Measurements from ENCODE around the gene DLG2. TPM values are rescaled to one million over a fixed set of nuclear protein-coding genes. Genes with fewer than 3 reads are reported as not detected.

DLG2 gene
- total and polyA plus RNA-seq, 2 of the 4 experiments (the other 2 are of a cell fraction), result 0.31 to 0.36 TPM

- TF ChIP-seq RAD21 (IDR thresholded peaks at IDR 0.05; ENCODE audit: low read length), result no peak
- TF ChIP-seq RFX5 (IDR thresholded peaks at IDR 0.05; ENCODE audit: low read depth, low read length), result no peak
- no peak for TF ChIP-seq MXI1 (IDR thresholded peaks at IDR 0.05; ENCODE audit: borderline replicate concordance, low read depth, low read length)
- no peak for TF ChIP-seq CEBPB (IDR thresholded peaks at IDR 0.05; ENCODE audit: low read depth, low read length)
- no peak for TF ChIP-seq RCOR1 (IDR thresholded peaks at IDR 0.05; ENCODE audit: insufficient replicate concordance, low read length)
- TF ChIP-seq, protein P1, sequence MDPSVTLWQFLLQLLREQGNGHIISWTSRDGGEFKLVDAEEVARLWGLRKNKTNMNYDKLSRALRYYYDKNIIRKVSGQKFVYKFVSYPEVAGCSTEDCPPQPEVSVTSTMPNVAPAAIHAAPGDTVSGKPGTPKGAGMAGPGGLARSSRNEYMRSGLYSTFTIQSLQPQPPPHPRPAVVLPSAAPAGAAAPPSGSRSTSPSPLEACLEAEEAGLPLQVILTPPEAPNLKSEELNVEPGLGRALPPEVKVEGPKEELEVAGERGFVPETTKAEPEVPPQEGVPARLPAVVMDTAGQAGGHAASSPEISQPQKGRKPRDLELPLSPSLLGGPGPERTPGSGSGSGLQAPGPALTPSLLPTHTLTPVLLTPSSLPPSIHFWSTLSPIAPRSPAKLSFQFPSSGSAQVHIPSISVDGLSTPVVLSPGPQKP (IDR thresholded peaks at IDR 0.05; ENCODE audit: borderline replicate concordance, low read depth, low read length), result no peak
- no peak for TF ChIP-seq CTCF (conservative IDR thresholded peaks at IDR 0.05; ENCODE audit: low read depth, low read length)
- TF ChIP-seq CHD1 (IDR thresholded peaks at IDR 0.05; ENCODE audit: low read depth, low read length), result no peak
- TF ChIP-seq FOS (IDR thresholded peaks at IDR 0.05; ENCODE audit: low read depth, low read length), result no peak
- TF ChIP-seq, protein P2, sequence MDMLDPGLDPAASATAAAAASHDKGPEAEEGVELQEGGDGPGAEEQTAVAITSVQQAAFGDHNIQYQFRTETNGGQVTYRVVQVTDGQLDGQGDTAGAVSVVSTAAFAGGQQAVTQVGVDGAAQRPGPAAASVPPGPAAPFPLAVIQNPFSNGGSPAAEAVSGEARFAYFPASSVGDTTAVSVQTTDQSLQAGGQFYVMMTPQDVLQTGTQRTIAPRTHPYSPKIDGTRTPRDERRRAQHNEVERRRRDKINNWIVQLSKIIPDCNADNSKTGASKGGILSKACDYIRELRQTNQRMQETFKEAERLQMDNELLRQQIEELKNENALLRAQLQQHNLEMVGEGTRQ (IDR thresholded peaks at IDR 0.05; ENCODE audit: low read depth, low read length), result no peak
- no peak for TF ChIP-seq MAZ (IDR thresholded peaks at IDR 0.05; ENCODE audit: borderline replicate concordance, low read depth, low read length)
- no peak for TF ChIP-seq POLR2A (IDR thresholded peaks at IDR 0.05; ENCODE audit: low read depth, low read length)
- TF ChIP-seq NFE2L2 (IDR thresholded peaks at IDR 0.05; ENCODE audit: low read depth, low read length), result no peak
- no peak for TF ChIP-seq BHLHE40 (IDR thresholded peaks at IDR 0.05; ENCODE audit: low read depth, low read length)
- no peak for TF ChIP-seq SMC3 (IDR thresholded peaks at IDR 0.05; ENCODE audit: low read depth, low read length)
- TF ChIP-seq MAFK (IDR thresholded peaks at IDR 0.05; ENCODE audit: low read depth, low read length), result no peak
- POLR2A ChIA-PET (ENCODE audit: unreplicated experiment), result no interaction called here
- in situ Hi-C loops (cut with MboI; ENCODE audit: low sequenced_read_pairs), result loop anchor here (10.0 kb wide), 1 partner anchor 287 kb away; no protein-coding TSS in a partner anchor
Observed at GRCh38 chr11:83528225-83528624, 2098.9 kb downstream of the DLG2 start.

More at GRCh38 chr11:83528225-83528624, 2098.9 kb downstream of the DLG2 start:
- no peak overlapping the region for H3K14ac ChIP-seq (replicated peaks; ENCODE audit: low read depth, low read length)
- H3K4me3 ChIP-seq (ENCODE audit: insufficient read depth, low read depth, low read length), result no peak overlapping the region
- dilution Hi-C loops (cut with HindIII; ENCODE audit: low sequenced_read_pairs, unreplicated experiment) (no loop called here), intact Hi-C loops (cut with micrococcal nuclease) (no loop called here)
- no peak overlapping the region for H2BK5ac ChIP-seq (ENCODE audit: low read depth, low read length, poor library complexity, severe bottlenecking)
- H3K23ac ChIP-seq (ENCODE audit: low read depth, low read length), result no peak overlapping the region
- no peak overlapping the region for H2BK120ac ChIP-seq (ENCODE audit: low read depth, low read length)
- H3K9me1 ChIP-seq (ENCODE audit: insufficient read depth, low read length), result no peaks in the 10 kb centered on the region
- CTCF ChIA-PET, result no interaction called here
- WGBS, 2 experiments (ENCODE audit: extremely low coverage in 2 of 2, insufficient read length in 1 of 2), result 67% methylated on average over 1 of the region's 1 CpG; no CpG with 5 or more reads in 1 of the 2 experiments
- no peak for ATAC-seq (ENCODE audit: low read depth)
- no peaks in the 10 kb centered on the region for H3K9me3 ChIP-seq (ENCODE audit: control insufficient read depth, insufficient read depth, low read length)
- peaks cover 5% of the 10 kb centered on the region for H3K27me3 ChIP-seq (ENCODE audit: control insufficient read depth, insufficient read depth, low read length)
- no peaks in the 10 kb centered on the region for H4K20me1 ChIP-seq (ENCODE audit: insufficient read depth, low read length)
- no TSS peak for BruUV-seq (replicated peaks)
- H3K36me3 ChIP-seq (ENCODE audit: control insufficient read depth, insufficient read depth, low read length), result no peaks in the 10 kb centered on the region
- no peaks in the 10 kb centered on the region for H3K79me1 ChIP-seq (ENCODE audit: low read depth in 1 of 2, low read length in 2 of 2)
- DNase-seq, result no peak
- H2AK5ac ChIP-seq (ENCODE audit: low read depth, low read length), result no peak overlapping the region
- H3K27ac ChIP-seq (ENCODE audit: insufficient read depth, low read length), result no peak overlapping the region
- no peak overlapping the region for H3K9ac ChIP-seq (ENCODE audit: low read depth, low read length)
- no peak overlapping the region for H4K8ac ChIP-seq (ENCODE audit: low read depth in 2 of 2, low read length in 2 of 2)
- H2BK15ac ChIP-seq (ENCODE audit: low read depth, low read length), result no peak overlapping the region
- H3K18ac ChIP-seq (ENCODE audit: low read depth, low read length), result no peak overlapping the region
- no peak overlapping the region for H4K91ac ChIP-seq (ENCODE audit: insufficient read depth, low read depth, low read length)
- H4K5ac ChIP-seq (ENCODE audit: low read depth, low read length), result no peak overlapping the region
- no peak overlapping the region for H2AFZ ChIP-seq (replicated peaks; ENCODE audit: low read length, poor library complexity)
- no peak overlapping the region for H3K56ac ChIP-seq (ENCODE audit: extremely low read depth, insufficient read depth, low read length)
- no peak overlapping the region for H3K4me2 ChIP-seq (ENCODE audit: low read depth, low read length)
- no peak overlapping the region for H2BK20ac ChIP-seq (ENCODE audit: low read depth, low read length)
- no peak overlapping the region for H2AK9ac ChIP-seq (replicated peaks; ENCODE audit: low read depth, low read length, poor library complexity)
- H3K4ac ChIP-seq (ENCODE audit: low read depth, low read length), result no peak overlapping the region
- H3K4me1 ChIP-seq (ENCODE audit: control insufficient read depth, insufficient read depth, low read length), result no peaks in the 10 kb centered on the region

Data from IMR-90 (cell line).